ENCODE results near the gene MADD. TPM values are rescaled to one million over a fixed set of nuclear protein-coding genes. Genes with fewer than 3 reads are reported as not detected.

MADD gene
- total RNA-seq, 2 donors from 2014 or later = 22.8 to 41.2 TPM

- intact Hi-C loops (cut with DNase I) = no loop called here
- TF ChIP-seq CTCF (IDR thresholded peaks at IDR 0.05) = no peak
- no peak for TF ChIP-seq POLR2A (IDR thresholded peaks at IDR 0.05)
- Histone ChIP-seq H3K4me1 (peaks cover 5% of the 10 kb centered on the region), H3K36me3 (replicated peaks in 1 of 2; ENCODE audit: insufficient read depth in 1 of 2, low read depth in 2 of 2) (no peaks in the 10 kb centered on the region), H3K9me3 (no peaks in the 10 kb centered on the region), H3K27ac (no peak overlapping the region), H3K27me3 (no peaks in the 10 kb centered on the region), H3K4me3 (no peak overlapping the region)
- DNase-seq (no peak), ATAC-seq (no peak)
- WGBS, 2 donors = 87 to 91% methylated on average over 15 of the region's 15 CpGs
Measured at GRCh38 chr11:47360341-47360740, 90.4 kb downstream of the MADD start.

- H3K4me1 ChIP-seq = no peaks in the 10 kb centered on the region
- ATAC-seq = no peak
- intact Hi-C loops (cut with DNase I) = no loop called here
Measured at GRCh38 chr11:47361419-47361818, 91.5 kb downstream of the MADD start.

GRCh38 chr11:47366020-47366490 lies 96.1 kb downstream of the MADD start:
- intact Hi-C loops (cut with DNase I) = no loop called here
- TF ChIP-seq CTCF (IDR thresholded peaks at IDR 0.05) (no peak), POLR2A (IDR thresholded peaks at IDR 0.05) (no peak)
- ATAC-seq (no peak), DNase-seq (no peak)
- Histone ChIP-seq H3K27ac (no peak overlapping the region), H3K36me3 (replicated peaks in 1 of 2; ENCODE audit: insufficient read depth in 1 of 2, low read depth in 2 of 2) (no peaks in the 10 kb centered on the region), H3K4me3 (no peak overlapping the region), H3K4me1 (no peaks in the 10 kb centered on the region), H3K27me3 (no peaks in the 10 kb centered on the region), H3K9me3 (no peaks in the 10 kb centered on the region)
- WGBS, 2 donors = 57% methylated on average over 1 of the region's 1 CpG

More at GRCh38 chr11:47361419-47361818, 91.5 kb downstream of the MADD start:
- Histone ChIP-seq H3K36me3 (replicated peaks in 1 of 2; ENCODE audit: insufficient read depth in 1 of 2, low read depth in 2 of 2) (no peaks in the 10 kb centered on the region), H3K4me3 (no peak overlapping the region), H3K27ac (no peak overlapping the region), H3K27me3 (no peaks in the 10 kb centered on the region), H3K9me3 (no peaks in the 10 kb centered on the region)
- no peak for TF ChIP-seq CTCF (IDR thresholded peaks at IDR 0.05)
- DNase-seq = no peak
- WGBS, 2 donors = 78 to 80% methylated on average over 13 of the region's 13 CpGs

- WGBS, 2 donors = 38 to 39% methylated on average over 3 of the region's 3 CpGs
- Histone ChIP-seq H3K36me3 (replicated peaks in 1 of 2; ENCODE audit: insufficient read depth in 1 of 2, low read depth in 2 of 2) (no peaks in the 10 kb centered on the region), H3K27me3 (no peaks in the 10 kb centered on the region), H3K4me1 (no peaks in the 10 kb centered on the region), H3K27ac (no peak overlapping the region), H3K9me3 (no peaks in the 10 kb centered on the region), H3K4me3 (no peak overlapping the region)
- ATAC-seq = no peak
- DNase-seq = no peak
- intact Hi-C loops (cut with DNase I) = no loop called here
- TF ChIP-seq CTCF (IDR thresholded peaks at IDR 0.05) (no peak), POLR2A (IDR thresholded peaks at IDR 0.05) (no peak)
Measured at GRCh38 chr11:47369676-47370075, 99.7 kb downstream of the MADD start.

- H3K4me1 ChIP-seq = no peaks in the 10 kb centered on the region
- ATAC-seq = no peak
- DNase-seq = no peak
- intact Hi-C loops (cut with DNase I) = no loop called here
- H3K36me3 ChIP-seq (replicated peaks in 1 of 2; ENCODE audit: insufficient read depth in 1 of 2, low read depth in 2 of 2) = no peaks in the 10 kb centered on the region
- H3K27ac ChIP-seq = no peak overlapping the region
- 65 to 69% methylated on average over 7 of the region's 7 CpGs for WGBS, 2 donors
- H3K9me3 ChIP-seq = no peaks in the 10 kb centered on the region
- TF ChIP-seq POLR2A (IDR thresholded peaks at IDR 0.05) (no peak), CTCF (IDR thresholded peaks at IDR 0.05) (no peak)
- H3K4me3 ChIP-seq = no peak overlapping the region
- no peaks in the 10 kb centered on the region for H3K27me3 ChIP-seq
Measured at GRCh38 chr11:47372422-47372821, 102.5 kb downstream of the MADD start.
